Lower leg skin (tissue), 3 donors: ENCODE results near the gene ZKSCAN8.

Experiments
- CTCF ChIP-seq, 3 donors: fragments of 450-650 bp; IDR thresholded peaks; one replicate each; pipeline ENCODE4 v1.5.1; 2016; ENCODE audit warnings: antibody characterized with exemption in 3 of 3, mild to moderate bottlenecking in 3 of 3, moderate library complexity in 2 of 3
- POLR2A ChIP-seq, 2 donors: fragments of 450-650 bp; IDR thresholded peaks; one replicate each; pipeline ENCODE4 v1.6.1; 2016 to 2017; ENCODE audit warnings: antibody characterized with exemption in 2 of 2, mild to moderate bottlenecking in 1 of 2, moderate library complexity in 1 of 2

- TF ChIP-seq CTCF (IDR thresholded peaks at IDR 0.05) (no peak), POLR2A (IDR thresholded peaks at IDR 0.05) (no peak)
Measured at GRCh38 chr6:28167068-28167467, 25.4 kb downstream of the ZKSCAN8 start.
